H1 (cell line): ENCODE measurements around the gene SIGLEC11.

ENCODE experiments used
- EZH2 ChIP-seq: fragments of 200-600 bp; sonication (generic); IDR thresholded peaks from 2 replicates; pipeline ENCODE4 v1.7.1; 2012; ENCODE audit warnings: low read depth, mild to moderate bottlenecking, moderate library complexity, low read length, inconsistent platforms; ENCODE audit not compliant: severe bottlenecking
- POLR2AphosphoS5 ChIP-seq: IDR thresholded peaks from 2 replicates; pipeline ENCODE4 v1.6.1; 2011; ENCODE audit warnings: low read depth, low read length
- RAD21 ChIP-seq, 2 experiments: IDR thresholded peaks in 1 of 2; conservative IDR thresholded peaks in 1 of 2; 2 replicates each; pipeline ENCODE4 v1.6.1; 2011; ENCODE audit warnings: low read depth in 2 of 2, low read length in 2 of 2, improper control_type of control experiment in 1 of 2, inconsistent platforms in 1 of 2, mild to moderate bottlenecking in 1 of 2, moderate library complexity in 1 of 2
- YY1 ChIP-seq: IDR thresholded peaks from 2 replicates; pipeline ENCODE4 v1.6.1; 2011; ENCODE audit warnings: low read depth, mild to moderate bottlenecking, low read length
- TF ChIP-seq, protein P1 (sequence below), 3 experiments: IDR thresholded peaks; 1 replicate in 2 of 3; 2 replicates in 1 of 3; pipeline versions ENCODE4 v1.5.1 to v1.6.1; 2011; ENCODE audit warnings: low read length in 3 of 3, mild to moderate bottlenecking in 3 of 3, inconsistent platforms in 2 of 3, low read depth in 1 of 3, moderate library complexity in 1 of 3; ENCODE audit not compliant: insufficient read depth in 1 of 3; ENCODE audit errors: control extremely low read depth in 1 of 3
- TF ChIP-seq, protein P2 (sequence below): IDR thresholded peaks from 2 replicates; pipeline ENCODE4 v1.6.1; 2012; ENCODE audit warnings: low read length, inconsistent platforms

DNA sequence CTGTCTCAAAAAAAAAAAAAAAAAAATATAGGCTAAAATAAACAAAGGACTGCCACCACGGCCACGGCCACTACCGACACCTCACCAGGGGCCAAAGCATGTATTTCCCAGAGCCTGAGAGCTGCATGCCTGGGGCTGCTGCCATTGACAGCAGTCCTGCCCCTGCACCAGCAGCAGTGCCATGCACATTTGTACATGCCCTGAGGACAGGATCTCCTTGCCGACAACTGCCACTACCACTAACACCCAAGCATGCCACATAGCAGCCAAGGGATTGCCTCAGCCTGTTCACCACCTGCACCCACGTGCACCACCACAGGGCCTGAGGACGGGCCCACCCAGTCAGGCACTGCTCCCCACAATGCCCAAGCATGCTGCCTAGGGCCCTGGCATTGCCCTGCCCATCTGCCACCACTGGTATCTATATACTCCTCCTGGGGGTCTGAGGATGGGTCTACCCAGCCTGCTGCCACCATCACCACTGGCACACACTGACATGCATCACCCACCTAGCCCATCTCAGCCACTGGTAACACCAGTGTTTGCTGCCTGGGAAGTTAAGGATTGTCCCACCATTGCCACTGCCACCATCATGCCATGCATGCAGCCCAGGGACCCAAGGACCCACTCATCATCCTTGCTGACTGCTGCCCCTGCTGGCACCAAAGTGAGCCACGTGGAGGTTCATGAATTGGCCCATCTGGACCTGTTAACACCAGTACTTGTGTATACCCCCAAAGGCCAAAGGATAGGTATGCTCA, 21.1 kb downstream of the SIGLEC11 start:
- no peak for TF ChIP-seq EZH2
- TF ChIP-seq, protein P1, sequence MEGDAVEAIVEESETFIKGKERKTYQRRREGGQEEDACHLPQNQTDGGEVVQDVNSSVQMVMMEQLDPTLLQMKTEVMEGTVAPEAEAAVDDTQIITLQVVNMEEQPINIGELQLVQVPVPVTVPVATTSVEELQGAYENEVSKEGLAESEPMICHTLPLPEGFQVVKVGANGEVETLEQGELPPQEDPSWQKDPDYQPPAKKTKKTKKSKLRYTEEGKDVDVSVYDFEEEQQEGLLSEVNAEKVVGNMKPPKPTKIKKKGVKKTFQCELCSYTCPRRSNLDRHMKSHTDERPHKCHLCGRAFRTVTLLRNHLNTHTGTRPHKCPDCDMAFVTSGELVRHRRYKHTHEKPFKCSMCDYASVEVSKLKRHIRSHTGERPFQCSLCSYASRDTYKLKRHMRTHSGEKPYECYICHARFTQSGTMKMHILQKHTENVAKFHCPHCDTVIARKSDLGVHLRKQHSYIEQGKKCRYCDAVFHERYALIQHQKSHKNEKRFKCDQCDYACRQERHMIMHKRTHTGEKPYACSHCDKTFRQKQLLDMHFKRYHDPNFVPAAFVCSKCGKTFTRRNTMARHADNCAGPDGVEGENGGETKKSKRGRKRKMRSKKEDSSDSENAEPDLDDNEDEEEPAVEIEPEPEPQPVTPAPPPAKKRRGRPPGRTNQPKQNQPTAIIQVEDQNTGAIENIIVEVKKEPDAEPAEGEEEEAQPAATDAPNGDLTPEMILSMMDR (IDR thresholded peaks at IDR 0.05; ENCODE audit: control extremely low read depth in 1 of 3, insufficient read depth in 1 of 3, low read depth in 1 of 3, low read length in 3 of 3) = peak; percentile 17 to 51 (median 43); a peak in 2 of 4 replicates
- no peak; a peak in 1 of 4 replicates for TF ChIP-seq RAD21 (IDR thresholded peaks at IDR 0.05 in 1 of 2, conservative IDR thresholded peaks at IDR 0.05 in 1 of 2; ENCODE audit: low read depth in 2 of 2, low read length in 2 of 2)
- TF ChIP-seq YY1 = no peak
- TF ChIP-seq, protein P2, sequence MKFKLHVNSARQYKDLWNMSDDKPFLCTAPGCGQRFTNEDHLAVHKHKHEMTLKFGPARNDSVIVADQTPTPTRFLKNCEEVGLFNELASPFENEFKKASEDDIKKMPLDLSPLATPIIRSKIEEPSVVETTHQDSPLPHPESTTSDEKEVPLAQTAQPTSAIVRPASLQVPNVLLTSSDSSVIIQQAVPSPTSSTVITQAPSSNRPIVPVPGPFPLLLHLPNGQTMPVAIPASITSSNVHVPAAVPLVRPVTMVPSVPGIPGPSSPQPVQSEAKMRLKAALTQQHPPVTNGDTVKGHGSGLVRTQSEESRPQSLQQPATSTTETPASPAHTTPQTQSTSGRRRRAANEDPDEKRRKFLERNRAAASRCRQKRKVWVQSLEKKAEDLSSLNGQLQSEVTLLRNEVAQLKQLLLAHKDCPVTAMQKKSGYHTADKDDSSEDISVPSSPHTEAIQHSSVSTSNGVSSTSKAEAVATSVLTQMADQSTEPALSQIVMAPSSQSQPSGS = no peak
- TF ChIP-seq POLR2AphosphoS5 = no peak
